Mammary epithelial cell (primary cell): ENCODE data around the gene TEAD1.

Experiments used
- CTCF ChIP-seq, 2 donors: IDR thresholded peaks in 1 of 2; conservative IDR thresholded peaks in 1 of 2; 2 replicates each; pipeline ENCODE4 v1.5.1; 2011 to 2012; ENCODE audit warnings: inconsistent platforms in 2 of 2, low read length in 2 of 2, mild to moderate bottlenecking in 2 of 2, control low read depth in 1 of 2, low read depth in 1 of 2; ENCODE audit not compliant: insufficient read depth in 1 of 2; ENCODE audit errors: extremely low read depth in 1 of 2
- EZH2 ChIP-seq: IDR thresholded peaks from 2 replicates; pipeline ENCODE4 v1.6.1; 2012; ENCODE audit warnings: low read length, inconsistent platforms, borderline replicate concordance

- TF ChIP-seq EZH2: no peak
- no peak for TF ChIP-seq CTCF (conservative IDR thresholded peaks at IDR 0.05 in 1 of 2, IDR thresholded peaks at IDR 0.05 in 1 of 2; ENCODE audit: extremely low read depth in 1 of 2, insufficient read depth in 1 of 2, low read depth in 1 of 2, low read length in 2 of 2)
Measured at GRCh38 chr11:12792590-12792989, 118.4 kb downstream of the TEAD1 start.
